Stimulated activated CD4-positive, alpha-beta T cell treated with anti-CD3 and anti-CD28 coated beads, Interleukin-4, amount 100 ng/mL, for 48 hours (primary cell): ENCODE measurements around the gene LSM10.

Experiments used
- DNase-seq, 2 donors: peaks; one replicate each; pipeline ENCODE4 v3.0.0-alpha.2; 2020; ENCODE audit warnings: low read depth in 2 of 2

The LSM10 gene

DNA sequence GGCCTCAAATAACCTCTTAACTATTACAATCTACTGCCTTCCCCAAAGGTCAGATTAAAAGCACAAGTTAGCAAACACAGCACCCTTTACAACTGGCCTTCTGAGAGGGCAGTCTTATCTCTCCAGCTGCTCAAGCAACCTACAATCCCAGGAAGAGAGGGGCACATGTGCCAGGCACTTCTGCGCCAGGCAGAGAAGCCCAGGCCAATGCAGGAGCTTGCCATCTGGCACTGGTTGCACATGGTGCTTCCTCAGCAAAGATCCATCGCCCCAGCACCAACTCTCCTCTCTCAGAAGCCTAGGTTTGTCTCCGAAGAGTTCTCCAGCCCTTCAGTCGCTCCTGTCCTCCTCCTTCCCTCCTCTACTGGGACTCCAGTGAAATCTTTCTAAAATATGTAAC lies 14.5 kb downstream of the LSM10 start:
- DNase-seq, result no peak

DNA sequence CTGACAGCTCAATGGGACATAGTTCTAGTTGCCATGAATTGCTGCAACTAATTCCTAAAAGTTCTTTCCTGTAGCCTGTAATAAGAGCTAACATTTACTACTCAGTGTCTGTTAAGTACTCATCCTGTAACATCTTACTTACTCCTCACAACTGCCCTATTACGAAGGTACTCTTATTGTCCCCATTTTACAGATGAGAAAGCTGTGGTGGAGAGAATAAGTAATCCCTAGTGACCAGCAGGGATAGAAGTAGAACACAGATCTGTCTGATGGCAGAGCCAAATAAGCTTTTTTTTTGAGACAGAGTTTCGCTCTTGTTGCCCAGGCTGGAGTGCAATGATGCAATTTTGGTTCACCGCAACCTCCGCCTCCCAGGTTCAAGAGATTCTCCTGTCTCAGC lies 15.0 kb downstream of the LSM10 start:
- DNase-seq, result no peak

DNA sequence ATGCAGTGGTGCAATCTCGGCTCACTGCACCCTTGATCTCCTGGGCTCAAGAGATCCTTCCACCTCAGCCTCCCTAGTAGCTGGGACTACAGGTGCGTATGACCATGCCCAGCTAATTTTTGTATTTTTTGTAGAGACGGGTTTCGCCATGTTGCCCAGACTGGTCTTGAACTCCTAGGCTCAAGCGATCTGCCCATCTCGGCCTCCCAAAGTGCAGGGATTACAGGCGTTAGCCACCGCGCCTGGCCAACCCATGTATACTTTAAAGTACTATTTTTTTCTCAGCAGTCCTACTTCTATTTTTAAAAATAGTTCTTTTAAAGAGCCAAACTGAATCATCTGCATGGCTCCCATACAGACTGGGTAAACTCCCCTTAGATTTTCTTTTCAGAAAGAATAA lies 15.5 kb downstream of the LSM10 start:
- no peak for DNase-seq

DNA sequence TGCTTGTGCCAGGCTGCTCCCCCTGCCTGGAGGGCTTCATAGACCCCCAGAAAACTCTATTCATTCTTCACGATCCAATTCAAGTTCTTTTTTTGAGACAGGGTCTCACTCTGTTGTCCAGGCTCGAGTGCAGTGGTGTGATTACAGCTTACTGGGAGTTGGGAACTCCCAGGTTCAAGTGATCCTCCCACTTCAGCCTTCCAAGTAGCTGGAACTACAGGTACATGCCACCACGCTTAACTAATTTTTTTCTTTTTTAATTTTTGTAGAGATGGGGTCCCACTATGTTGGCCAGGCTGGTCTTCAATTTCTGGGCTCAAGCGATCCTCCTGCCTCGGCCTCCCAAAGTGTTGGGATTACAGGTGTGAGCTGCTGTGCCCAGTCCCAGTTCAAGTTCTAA lies 16.3 kb downstream of the LSM10 start:
- DNase-seq, result no peak

DNA sequence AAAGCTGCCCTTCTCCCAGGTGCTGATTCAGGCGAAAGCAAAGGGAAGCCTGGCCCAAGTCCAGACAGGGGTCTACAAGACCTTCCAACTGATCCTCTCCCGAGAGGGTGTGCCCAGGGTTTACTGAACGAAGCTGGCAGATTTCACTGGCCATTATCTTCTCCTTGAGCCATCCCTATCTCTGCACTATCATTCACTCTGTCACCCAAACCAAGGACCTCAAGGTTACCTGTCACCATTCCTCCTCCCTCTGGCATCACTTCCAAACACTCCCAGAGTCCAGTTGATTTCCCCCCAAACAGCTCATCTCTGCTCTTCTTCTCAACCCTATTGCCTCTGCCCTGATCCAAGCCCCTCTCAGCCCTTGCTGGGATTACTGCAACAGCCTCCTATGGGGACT lies 16.9 kb downstream of the LSM10 start:
- no peak for DNase-seq

DNA sequence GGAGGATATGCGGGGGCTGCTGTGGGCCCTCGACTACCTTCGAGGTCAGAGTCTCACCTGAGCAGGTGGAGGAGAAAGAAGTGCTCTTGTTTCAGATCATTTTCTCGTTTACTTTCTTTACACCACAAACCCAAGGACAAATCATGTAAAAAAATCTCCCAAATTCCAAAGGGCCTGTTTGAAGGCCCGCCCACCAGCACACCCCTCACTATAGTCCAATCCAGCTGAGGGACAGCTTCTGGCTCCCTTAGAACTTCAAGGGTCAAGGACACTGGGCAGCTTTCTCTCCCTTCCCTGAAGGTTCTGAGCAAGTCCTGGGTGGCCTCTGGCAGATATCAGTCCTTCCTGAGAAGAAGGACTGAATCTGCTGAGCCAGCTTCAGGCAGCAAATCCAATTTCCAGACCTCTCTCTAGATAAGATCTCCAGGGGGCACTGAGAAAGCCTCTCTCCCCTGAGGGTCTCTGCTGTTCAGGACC lies 17.5 kb downstream of the LSM10 start:
- DNase-seq, result no peak

DNA sequence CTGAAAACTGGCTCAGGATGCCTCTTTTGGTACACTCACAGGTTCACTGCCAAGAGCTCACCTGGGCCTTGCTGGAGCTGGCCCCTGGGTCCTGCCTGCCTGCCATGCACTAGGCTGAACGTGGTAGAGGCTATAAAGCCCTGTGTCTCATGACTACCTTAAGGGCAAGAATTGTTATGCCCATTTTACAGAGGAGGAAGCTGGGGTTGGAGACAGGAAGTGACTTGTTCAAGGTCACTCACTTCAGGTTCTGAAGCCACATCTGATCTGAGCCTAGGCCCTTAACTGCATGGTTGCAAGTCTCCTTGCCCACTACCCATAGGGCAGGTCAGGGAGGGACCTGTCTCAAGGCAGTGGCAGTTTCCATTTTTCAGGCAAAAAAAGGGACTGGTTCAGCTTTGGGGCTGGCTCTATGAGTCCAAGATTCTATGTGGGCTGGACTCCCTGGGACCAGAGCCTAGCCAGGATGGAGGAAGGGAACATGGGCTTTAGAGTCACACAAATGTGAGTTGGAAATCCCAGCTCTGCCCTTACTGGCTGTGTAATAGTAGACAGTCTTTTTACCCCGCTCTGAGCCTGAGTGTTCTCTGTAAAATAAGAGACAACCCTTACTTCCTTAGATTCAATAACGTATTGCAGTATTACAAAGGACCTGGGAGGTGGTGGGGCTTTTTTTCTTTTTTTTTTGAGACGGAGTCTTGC lies 19.8 kb downstream of the LSM10 start:
- no peak for DNase-seq

DNA sequence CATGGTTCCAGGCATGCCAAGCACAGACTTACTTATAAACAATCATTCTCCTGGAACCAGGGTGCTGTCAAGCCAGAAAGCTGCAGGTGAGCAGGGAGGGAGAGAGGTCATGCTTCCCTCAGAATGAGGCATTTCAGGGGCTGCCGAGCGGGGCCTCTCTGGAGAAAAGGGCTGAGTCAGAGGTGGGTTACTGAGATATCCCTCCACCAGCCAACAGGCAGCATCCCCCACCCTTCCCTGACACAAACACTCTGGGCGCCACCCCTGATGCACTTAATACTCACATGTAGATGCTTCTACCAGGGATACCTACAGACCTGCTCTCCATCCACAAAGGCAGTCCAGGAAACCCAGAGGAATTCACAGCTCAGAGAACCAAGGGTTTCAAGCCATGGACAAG lies 25.1 kb downstream of the LSM10 start:
- no peak for DNase-seq

DNA sequence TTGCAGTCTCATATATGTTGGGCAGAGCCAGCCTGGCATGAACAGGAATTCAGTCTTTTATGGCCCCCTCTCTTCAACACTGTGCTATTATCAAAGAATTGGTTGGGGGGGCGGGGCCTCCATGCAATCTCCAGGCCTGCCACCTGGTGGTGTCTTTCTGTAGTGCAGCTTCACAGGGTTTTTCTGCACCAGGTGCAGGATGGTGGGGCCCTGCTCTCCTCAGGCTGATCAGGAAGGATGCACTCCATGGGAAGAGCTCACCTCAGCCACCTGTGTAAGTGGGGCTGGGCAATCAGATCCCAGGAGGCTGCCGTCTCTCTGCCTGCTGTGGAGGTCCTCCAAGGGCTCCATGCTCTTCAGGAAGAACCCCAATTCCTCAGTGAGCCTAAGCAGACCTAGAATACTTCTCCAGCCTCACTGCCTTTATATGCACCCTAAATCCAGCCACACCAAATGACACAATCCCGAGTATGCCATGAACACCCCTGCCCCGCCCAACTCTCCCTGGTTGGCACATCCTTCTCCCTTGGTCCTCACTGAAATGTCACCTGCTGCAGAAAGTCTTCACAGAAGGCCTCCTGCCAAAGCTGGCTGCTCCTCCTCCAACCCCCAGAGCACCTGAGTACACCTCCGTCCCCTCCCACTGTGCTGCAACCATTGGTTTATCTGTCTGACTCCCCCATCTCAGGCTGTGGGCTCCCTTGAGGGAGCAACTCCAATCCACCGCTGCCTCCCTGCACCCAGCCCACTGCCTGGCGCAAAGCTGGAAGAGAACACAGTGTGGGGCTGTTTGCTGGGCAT lies 28.4 kb downstream of the LSM10 start:
- peak; percentile 77 to 89 for DNase-seq

DNA sequence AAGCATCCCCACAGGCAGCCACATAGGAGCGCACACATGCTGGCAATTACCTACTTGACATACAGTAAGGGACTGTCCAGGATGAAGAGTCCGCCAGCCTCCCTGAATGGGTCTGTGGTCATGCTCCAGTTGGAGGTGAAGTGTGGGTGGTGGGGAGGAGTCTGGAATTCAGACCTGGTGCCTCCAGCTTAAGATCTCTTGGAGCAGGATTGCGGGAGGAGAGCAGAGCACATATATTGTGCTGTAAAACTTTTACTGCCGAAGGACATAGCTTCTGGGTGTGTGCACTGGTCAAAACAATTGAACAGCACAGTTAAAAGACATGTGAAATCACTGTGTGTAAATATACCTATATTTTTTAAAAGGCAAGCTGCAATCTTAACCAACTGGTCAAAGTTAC lies 29.9 kb downstream of the LSM10 start:
- no peak for DNase-seq

DNA sequence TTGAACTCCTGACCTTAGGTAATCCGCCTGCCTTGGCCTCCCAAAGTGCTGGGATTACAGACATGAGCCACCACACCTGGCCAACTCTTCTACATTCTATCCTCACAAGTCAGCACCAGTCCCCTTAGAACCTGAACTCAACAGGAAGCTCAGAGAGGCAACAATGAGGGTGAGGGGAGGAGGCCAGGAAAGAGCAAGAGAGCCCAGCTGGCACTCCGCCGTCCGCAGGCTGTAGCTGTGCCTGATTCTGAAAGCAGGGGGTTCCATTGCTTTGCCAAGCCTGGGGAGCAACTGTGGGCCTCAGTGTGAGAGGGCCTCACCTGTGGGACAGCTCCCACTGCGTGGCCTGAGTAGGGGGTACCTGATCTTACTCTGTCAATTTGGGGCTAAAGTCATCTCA lies 30.6 kb downstream of the LSM10 start:
- DNase-seq, result no peak

DNA sequence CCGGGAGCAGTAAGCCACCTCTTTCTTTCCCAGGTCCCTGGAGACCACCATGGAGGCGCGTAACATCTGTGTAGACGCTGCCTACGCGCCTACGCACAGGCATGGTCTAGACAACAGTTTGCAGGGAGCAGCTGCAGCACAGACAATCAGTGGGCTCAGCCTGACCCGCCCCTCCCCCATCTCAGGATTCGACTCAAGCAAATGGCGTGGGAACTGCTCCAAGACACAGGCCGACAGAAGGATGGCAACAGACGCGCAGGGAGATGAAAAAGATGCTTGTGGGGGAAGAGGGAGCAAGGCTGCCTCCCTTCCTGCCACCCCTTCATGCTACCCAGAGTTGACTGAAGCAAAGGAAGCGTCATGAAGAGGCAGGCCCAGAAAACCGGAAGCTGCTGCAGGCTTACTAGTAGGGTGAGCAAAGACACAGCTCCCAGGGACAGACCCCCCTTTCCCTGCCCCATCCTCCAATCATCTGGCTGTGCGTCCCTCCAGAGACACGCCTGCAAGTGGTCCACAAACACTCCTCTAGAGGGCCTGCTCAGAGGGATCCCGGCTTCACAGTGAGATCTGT lies 31.5 kb downstream of the LSM10 start:
- peak; percentile 10 to 17 for DNase-seq

DNA sequence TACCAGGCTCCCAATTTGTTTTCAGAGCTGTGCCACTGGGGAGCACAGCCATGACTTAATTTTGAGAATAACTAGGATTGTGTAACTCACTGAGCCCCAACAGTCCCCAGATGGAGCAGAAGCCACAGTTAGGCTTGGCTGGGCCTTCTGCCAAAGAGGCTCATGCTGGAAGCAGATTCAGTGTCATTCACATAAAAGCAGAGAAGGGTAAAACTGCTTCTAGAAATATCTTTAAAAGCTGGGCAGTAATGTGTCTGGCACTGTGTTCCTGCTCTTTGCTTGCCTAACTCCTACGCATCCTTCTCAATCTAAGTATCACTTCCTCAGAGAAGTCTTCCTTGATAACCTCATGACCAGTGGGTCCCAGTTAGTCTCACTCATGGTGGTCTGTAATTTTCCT lies 32.3 kb downstream of the LSM10 start:
- no peak for DNase-seq

DNA sequence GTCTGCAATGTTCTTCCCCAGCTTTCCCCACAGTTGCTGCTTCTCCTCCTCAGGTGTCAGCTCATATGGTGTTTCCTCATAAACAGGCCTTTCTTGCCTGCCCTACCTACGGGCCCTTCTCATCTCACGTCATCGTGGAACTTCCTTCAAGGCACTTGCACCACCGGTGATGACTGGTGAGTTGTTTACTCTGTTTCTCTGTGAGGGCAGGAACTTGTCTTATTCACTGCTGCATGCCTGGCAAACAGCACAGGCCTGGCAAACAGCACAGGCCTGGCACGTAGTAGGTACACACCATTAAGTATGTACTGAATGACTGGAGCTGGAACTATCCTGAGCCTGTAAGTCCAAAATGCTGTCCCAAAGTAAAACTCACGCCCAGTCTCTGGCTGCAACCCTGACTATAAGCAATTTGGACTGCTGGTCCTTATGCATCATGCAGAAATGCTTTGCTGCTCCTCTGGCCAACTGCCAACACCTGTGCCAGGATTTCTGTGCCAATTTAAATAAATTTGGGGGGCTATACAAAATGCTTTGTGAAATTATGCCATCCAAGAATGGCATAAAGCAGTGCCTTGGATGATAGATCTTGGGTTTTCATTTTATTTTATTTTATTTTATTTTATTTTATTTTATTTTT lies 37.7 kb downstream of the LSM10 start:
- DNase-seq, result no peak

DNA sequence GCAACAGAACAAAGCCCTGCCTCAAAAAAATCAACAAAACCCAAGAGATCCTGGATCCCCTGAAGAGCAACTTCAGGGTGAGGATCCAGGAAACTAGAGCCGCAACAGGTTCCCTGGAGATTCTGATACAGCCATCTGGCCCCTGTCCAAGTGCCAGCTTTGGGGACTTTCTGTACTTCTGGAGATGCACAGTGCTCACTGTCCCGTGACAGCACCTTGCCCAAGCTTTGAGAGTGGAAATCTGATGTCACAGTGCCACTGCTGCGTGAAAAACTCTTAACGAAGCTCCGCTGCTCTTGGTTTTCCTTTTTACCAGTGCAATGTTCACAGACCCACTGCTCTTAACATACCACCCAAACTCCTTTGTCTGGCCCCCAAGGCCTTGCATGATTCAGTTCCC lies 38.3 kb downstream of the LSM10 start:
- DNase-seq, result no peak

DNA sequence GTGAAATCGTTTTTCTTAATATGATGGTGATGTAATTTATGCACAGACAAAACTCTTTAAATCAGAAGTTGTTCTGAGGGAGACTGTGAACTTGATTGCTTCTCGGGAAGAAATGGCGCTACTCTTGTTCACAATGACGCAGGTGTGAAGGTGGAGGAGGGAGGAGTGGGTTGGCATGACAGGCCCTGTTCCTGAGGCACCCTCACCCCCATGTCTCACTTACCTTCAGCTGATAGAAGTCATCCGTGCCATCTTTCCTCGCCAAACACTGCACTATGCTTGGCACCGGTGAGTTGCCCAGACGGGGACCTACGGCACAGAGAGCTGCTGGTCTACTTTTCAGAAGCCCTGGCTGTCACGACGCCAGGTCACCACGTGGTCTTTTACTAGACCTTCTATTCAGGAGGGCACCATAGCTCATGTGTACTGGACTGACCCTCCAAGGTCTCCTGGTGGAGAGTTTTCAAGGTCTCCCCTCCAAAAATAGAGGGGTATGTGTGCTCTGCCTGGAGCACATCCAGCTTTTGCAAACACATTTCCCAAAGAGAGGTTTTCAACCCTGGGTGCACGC lies 39.1 kb downstream of the LSM10 start:
- no peak for DNase-seq

DNA sequence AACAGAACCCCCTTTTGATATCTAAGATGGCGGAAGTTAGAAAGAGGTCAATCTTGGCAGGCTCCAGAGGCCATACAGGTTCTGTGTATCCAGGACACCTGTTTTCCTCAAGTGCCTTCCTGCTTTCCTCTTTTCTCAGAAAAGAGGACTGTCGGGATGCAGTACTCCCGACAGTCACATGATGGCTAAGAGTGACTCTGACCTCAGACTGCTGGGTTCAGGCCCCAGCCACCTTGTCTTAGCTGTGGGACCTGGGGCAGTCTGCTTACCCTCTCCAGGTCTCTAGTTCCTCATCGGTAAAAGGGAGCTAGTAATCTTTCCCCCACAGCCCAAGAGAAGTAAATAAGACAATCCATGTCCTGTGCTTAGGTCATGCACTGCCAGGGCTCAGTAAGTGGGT lies 41.9 kb downstream of the LSM10 start:
- DNase-seq, result no peak

DNA sequence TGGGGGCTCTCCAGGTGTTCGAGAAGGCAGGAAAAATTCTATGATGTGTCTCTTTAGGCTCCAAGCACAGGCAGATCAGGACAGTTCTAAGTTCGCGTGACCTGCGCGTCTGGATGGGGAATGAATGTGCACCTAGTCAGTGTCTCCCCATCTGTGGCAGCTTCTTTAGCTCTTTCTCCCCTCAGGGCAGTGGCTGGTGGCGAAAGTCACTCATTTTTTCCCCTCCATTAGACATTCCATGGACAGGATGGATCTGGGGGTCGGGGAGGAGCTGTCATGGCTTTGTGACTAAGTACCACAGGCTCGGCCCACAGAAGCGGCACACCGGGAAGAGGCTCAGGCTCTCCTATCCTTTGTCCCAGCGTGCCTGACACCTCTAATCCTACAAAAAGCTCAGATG lies 43.2 kb downstream of the LSM10 start:
- no peak for DNase-seq

DNA sequence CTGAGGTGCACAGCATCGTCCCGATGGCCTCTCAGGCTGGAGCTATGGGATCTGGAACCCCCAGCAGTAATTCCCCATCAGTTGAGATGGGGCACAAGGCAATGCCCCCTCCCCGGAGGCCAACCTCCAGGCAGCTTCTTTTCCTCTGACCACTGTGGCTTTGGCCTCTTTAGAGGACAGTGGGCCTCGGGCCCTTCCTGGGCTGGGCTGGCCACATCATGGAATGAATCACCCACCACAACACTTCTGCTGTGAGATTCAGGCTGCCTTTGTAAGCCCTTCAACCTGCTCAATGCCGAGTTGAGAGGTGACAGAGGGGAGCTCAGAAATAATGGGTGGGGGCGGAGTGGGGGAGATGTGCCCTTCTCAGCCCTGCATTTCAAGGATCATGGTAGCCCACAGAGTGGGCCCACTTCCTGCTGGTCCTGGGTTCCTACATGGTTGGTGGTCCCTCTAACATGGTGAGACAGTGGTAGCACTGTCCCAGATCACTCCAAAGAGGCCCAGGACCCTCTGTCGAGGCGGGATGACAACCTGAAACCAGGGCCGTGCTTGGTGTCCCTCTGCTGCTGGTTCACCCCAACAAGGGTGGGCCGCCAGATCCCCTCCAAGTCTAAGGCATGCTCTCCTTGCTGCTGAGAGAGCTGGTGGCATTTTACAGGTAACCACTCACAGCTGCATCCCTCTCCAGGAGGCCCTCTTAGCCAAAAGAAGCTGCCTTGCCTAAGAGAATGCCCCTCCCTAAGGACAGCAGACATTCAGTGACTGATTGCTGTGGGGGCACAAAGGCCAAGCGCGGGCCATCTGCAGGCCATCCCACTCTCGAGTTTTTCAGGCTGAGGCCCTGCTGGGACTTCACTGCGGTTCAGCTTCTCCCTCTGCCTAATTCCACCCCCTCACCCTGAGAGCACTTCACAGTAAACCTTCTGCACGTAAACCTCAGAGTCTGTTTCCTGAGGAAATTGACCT lies 44.5 kb downstream of the LSM10 start:
- no peak for DNase-seq

DNA sequence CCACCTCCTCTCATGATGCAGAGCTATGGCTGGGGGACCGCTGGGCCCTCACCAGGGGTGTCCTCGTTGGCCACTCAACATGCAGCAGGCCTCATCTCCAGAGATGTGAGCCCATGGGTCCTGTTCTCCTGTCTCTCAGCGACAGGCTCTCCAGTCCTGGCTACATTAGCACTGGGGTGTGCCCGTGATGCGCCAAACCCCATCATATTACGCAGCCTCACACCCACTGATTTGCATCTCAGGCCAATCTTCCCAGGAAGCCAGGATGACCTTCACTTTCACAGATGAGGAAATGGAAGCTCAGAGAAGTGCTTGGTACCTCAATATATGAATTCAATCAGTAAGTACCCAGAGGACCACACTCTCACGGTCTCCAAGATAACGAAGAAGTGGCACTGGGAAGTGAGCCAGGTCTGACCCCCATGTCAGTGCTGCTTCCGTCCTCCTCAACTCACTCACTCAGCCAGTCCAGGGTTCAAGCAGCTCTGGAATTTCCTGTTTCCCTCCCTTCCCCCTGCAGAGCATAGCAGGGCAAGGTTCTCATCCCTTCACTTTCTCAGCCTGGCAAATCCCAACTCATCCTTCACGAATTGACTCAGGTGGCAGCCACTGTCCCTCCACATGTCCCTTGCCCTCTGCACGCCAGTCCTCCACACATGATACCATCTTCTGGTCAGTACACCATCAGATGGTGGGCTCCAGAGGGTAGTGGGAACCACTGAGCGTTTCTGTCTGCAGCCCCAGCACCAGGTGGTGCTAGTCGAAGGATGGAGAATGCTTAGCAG lies 45.4 kb downstream of the LSM10 start:
- no peak for DNase-seq
